SK-N-SH treated with all-trans-retinoic acid at 6 μM for 48 hours (cell line): ENCODE results near the gene ADAMTS6.

Source experiments
- ATAC-seq: fragments of 200-7000 bp; cut with Tn5 transposase; 3 replicates; pipeline ENCODE4 v1.9.1; 2020; ENCODE audit warnings: mild to moderate bottlenecking, moderate library complexity
- ARNTL ChIP-seq: fragments of 450-650 bp; formaldehyde crosslinking; IDR thresholded peaks from 2 replicates; pipeline ENCODE4 v1.5.0; 2020; ENCODE audit warnings: low read depth, mild to moderate bottlenecking, moderate library complexity, borderline replicate concordance
- CSDC2 ChIP-seq: fragments of 250-450 bp; sonication (Bioruptor Pico); IDR thresholded peaks from 2 replicates; pipeline ENCODE4 v1.5.0; 2020; ENCODE audit warnings: mild to moderate bottlenecking, moderate library complexity
- ESRRG ChIP-seq: fragments of 250-450 bp; sonication (Bioruptor Pico); IDR thresholded peaks from 2 replicates; pipeline ENCODE4 v1.6.1; 2021; ENCODE audit warnings: mild to moderate bottlenecking
- GLIS3 ChIP-seq: fragments of 250-450 bp; sonication (Bioruptor Pico); IDR thresholded peaks from 2 replicates; pipeline ENCODE4 v1.5.0; 2020; ENCODE audit warnings: mild to moderate bottlenecking, moderate library complexity
- ISL1 ChIP-seq: fragments of 250-450 bp; sonication (Bioruptor Pico); IDR thresholded peaks from 2 replicates; pipeline ENCODE4 v2.1.2; 2022; ENCODE audit warnings: mild to moderate bottlenecking, moderate library complexity
- OSR1 ChIP-seq: fragments of 250-450 bp; sonication (Bioruptor Pico); IDR thresholded peaks from 2 replicates; pipeline ENCODE4 v1.8.0; 2022; ENCODE audit warnings: moderate library complexity, mild to moderate bottlenecking, inconsistent platforms
- POU6F1 ChIP-seq: fragments of 250-450 bp; sonication (Bioruptor Pico); IDR thresholded peaks from 2 replicates; pipeline ENCODE4 v1.8.0; 2021; ENCODE audit warnings: low read depth, mild to moderate bottlenecking, moderate library complexity, borderline replicate concordance
- PPARA ChIP-seq: fragments of 250-450 bp; sonication (Bioruptor Pico); IDR thresholded peaks from 2 replicates; pipeline ENCODE4 v1.5.0; 2020; ENCODE audit warnings: mild to moderate bottlenecking, borderline replicate concordance
- RARB ChIP-seq: fragments of 250-450 bp; sonication (Bioruptor Pico); IDR thresholded peaks from 2 replicates; pipeline ENCODE4 v1.8.0; 2021; ENCODE audit warnings: mild to moderate bottlenecking, moderate library complexity
- SNAI2 ChIP-seq: fragments of 250-450 bp; sonication (Bioruptor Pico); IDR thresholded peaks from 2 replicates; pipeline ENCODE4 v1.5.0; 2020; ENCODE audit warnings: mild to moderate bottlenecking, moderate library complexity
- TCF4 ChIP-seq: fragments of 250-450 bp; sonication (Bioruptor Pico); IDR thresholded peaks from 2 replicates; pipeline ENCODE4 v1.8.0; 2021; ENCODE audit warnings: mild to moderate bottlenecking, moderate library complexity, borderline replicate concordance
- TOX ChIP-seq: fragments of 250-450 bp; sonication (Bioruptor Pico); IDR thresholded peaks from 2 replicates; pipeline ENCODE4 v1.8.0; 2021; ENCODE audit warnings: mild to moderate bottlenecking, moderate library complexity, borderline replicate concordance
- ZC3H10 ChIP-seq: fragments of 250-450 bp; sonication (Bioruptor Pico); IDR thresholded peaks from 2 replicates; pipeline ENCODE4 v1.5.1; 2021; ENCODE audit warnings: mild to moderate bottlenecking, moderate library complexity
- ZFP30 ChIP-seq: fragments of 450-650 bp; formaldehyde crosslinking; IDR thresholded peaks from 2 replicates; pipeline ENCODE4 v1.5.0; 2022; ENCODE audit warnings: mild to moderate bottlenecking, moderate library complexity
- ZNF565 ChIP-seq: fragments of 450-650 bp; formaldehyde crosslinking; conservative IDR thresholded peaks from 2 replicates; pipeline ENCODE4 v1.5.0; 2020; ENCODE audit warnings: low read depth, mild to moderate bottlenecking, moderate library complexity
- ZNF70 ChIP-seq: fragments of 450-650 bp; formaldehyde crosslinking; IDR thresholded peaks from 2 replicates; pipeline ENCODE4 v1.5.0; 2020; ENCODE audit warnings: mild to moderate bottlenecking, moderate library complexity
- ZNF8 ChIP-seq: fragments of 450-650 bp; formaldehyde crosslinking; IDR thresholded peaks from 2 replicates; pipeline ENCODE4 v1.5.0; 2020; ENCODE audit warnings: mild to moderate bottlenecking, moderate library complexity
- TF ChIP-seq, protein P1 (sequence below): fragments of 250-450 bp; sonication (Bioruptor Pico); IDR thresholded peaks from 2 replicates; pipeline ENCODE4 v1.8.0; 2020; ENCODE audit warnings: mild to moderate bottlenecking, moderate library complexity, borderline replicate concordance

ADAMTS6 gene

DNA sequence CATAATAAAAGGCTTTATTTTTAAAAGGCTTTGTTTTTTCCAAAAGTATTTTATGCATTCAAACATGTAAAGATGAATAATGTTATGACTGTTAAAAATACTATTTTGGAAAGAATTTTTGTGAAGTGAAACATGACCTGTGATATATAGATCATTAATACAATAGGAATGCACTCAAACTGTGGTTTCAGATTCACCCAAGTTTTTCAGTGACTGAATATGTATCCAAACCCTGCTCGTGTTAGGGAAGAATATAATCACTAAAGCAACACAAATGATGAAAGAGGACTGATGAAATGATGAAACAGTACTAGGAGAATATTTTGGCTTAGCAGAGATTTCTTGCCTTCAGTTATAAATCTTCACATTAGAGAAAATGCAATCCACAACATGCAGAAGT lies 278.0 kb downstream of the ADAMTS6 start:
- no peak for TF ChIP-seq ZNF8 (CRISPR knock-in tag)
- TF ChIP-seq ISL1 (CRISPR knock-in tag): peak; percentile 9; the same call in 1 of the 2 replicates
- ATAC-seq: peak; percentile 66

- ATAC-seq: peak; percentile 28; the same call in 1 of the 3 replicates
- TF ChIP-seq POU6F1 (CRISPR knock-in tag) (no peak), PPARA (no peak), ZFP30 (no peak), CSDC2 (CRISPR knock-in tag) (no peak)
Measured at GRCh38 chr5:65199993-65200675, 281.6 kb downstream of the ADAMTS6 start.

GRCh38 chr5:65198456-65199120 lies 283.1 kb downstream of the ADAMTS6 start:
- ATAC-seq: peak; percentile 96
- TF ChIP-seq ISL1 (CRISPR knock-in tag): peak; percentile 51; the same call in 1 of the 2 replicates
- no peak for TF ChIP-seq TCF4 (CRISPR knock-in tag)
- no peak for TF ChIP-seq SNAI2 (CRISPR knock-in tag)
- TF ChIP-seq RARB (CRISPR knock-in tag): no peak
- TF ChIP-seq ARNTL (CRISPR knock-in tag): no peak
- no peak for TF ChIP-seq ZNF565 (CRISPR knock-in tag)
- TF ChIP-seq ZC3H10 (CRISPR knock-in tag): no peak
- no peak for TF ChIP-seq GLIS3 (CRISPR knock-in tag)
- no peak for TF ChIP-seq ESRRG (CRISPR knock-in tag)
- 0 out of 2 replicates have a peak, but pooled peaks have one; percentile 35 for TF ChIP-seq POU6F1 (CRISPR knock-in tag)
- TF ChIP-seq PPARA: no peak
- no peak for TF ChIP-seq CSDC2 (CRISPR knock-in tag)
- TF ChIP-seq ZNF8 (CRISPR knock-in tag): no peak
- no peak for TF ChIP-seq ZNF70 (CRISPR knock-in tag)
- no peak for TF ChIP-seq TOX (CRISPR knock-in tag)

GRCh38 chr5:65197531-65198455 lies 283.9 kb downstream of the ADAMTS6 start:
- no peak for ATAC-seq
- TF ChIP-seq GLIS3 (CRISPR knock-in tag): no peak
- TF ChIP-seq TOX (CRISPR knock-in tag): no peak
- TF ChIP-seq ARNTL (CRISPR knock-in tag): no peak
- no peak for TF ChIP-seq TCF4 (CRISPR knock-in tag)
- TF ChIP-seq, protein P1, sequence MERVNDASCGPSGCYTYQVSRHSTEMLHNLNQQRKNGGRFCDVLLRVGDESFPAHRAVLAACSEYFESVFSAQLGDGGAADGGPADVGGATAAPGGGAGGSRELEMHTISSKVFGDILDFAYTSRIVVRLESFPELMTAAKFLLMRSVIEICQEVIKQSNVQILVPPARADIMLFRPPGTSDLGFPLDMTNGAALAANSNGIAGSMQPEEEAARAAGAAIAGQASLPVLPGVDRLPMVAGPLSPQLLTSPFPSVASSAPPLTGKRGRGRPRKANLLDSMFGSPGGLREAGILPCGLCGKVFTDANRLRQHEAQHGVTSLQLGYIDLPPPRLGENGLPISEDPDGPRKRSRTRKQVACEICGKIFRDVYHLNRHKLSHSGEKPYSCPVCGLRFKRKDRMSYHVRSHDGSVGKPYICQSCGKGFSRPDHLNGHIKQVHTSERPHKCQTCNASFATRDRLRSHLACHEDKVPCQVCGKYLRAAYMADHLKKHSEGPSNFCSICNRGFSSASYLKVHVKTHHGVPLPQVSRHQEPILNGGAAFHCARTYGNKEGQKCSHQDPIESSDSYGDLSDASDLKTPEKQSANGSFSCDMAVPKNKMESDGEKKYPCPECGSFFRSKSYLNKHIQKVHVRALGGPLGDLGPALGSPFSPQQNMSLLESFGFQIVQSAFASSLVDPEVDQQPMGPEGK (CRISPR knock-in tag): no peak
- TF ChIP-seq POU6F1 (CRISPR knock-in tag): no peak
- TF ChIP-seq OSR1 (CRISPR knock-in tag): no peak
